Aorta (tissue), 5 donors: Measurements from ENCODE around the gene DNMT3A. TPM values are rescaled to one million over a fixed set of nuclear protein-coding genes. Genes with fewer than 3 reads are reported as not detected.

Experiments used
- ATAC-seq: fragments of 200-7000 bp; cut with Tn5 transposase; one replicate; pipeline ENCODE4 v1.9.1; 2022; ENCODE audit warnings: moderate library complexity; ENCODE audit not compliant: low FRiP score
- DNase-seq, 2 donors: peaks; one replicate each; pipeline ENCODE4 v3.0.0-alpha.2; 2020
- H3K27ac ChIP-seq, 2 donors: one replicate each; pipeline ENCODE4 v1.5.1; 2013; ENCODE audit warnings: low read length in 2 of 2, mild to moderate bottlenecking in 2 of 2, moderate library complexity in 2 of 2, control low read depth in 1 of 2, inconsistent platforms in 1 of 2, low read depth in 1 of 2
- H3K27me3 ChIP-seq, 2 donors: one replicate each; pipeline ENCODE4 v1.6.1; 2013; ENCODE audit warnings: control low read depth in 1 of 2, low read length in 1 of 2, mild to moderate bottlenecking in 1 of 2, moderate library complexity in 1 of 2; ENCODE audit not compliant: insufficient read depth in 2 of 2, control insufficient read depth in 1 of 2
- H3K36me3 ChIP-seq, 2 donors: one replicate each; pipeline ENCODE4 v1.6.1; 2013; ENCODE audit warnings: control low read depth in 1 of 2, low read length in 1 of 2, mild to moderate bottlenecking in 1 of 2; ENCODE audit not compliant: insufficient read depth in 2 of 2, control insufficient read depth in 1 of 2
- H3K4me1 ChIP-seq, 2 donors: one replicate each; pipeline ENCODE4 v1.6.1; 2013; ENCODE audit warnings: low read length in 2 of 2, control low read depth in 1 of 2, mild to moderate bottlenecking in 1 of 2, moderate library complexity in 1 of 2; ENCODE audit not compliant: insufficient read depth in 2 of 2, control insufficient read depth in 1 of 2
- H3K4me3 ChIP-seq, 2 donors: one replicate each; pipeline ENCODE4 v1.5.1; 2013; ENCODE audit warnings: low read length in 2 of 2, control low read depth in 1 of 2, mild to moderate bottlenecking in 1 of 2
- H3K9me3 ChIP-seq: one replicate; pipeline ENCODE4 v1.6.1; 2013; ENCODE audit warnings: mild to moderate bottlenecking, low read length; ENCODE audit not compliant: control insufficient read depth
- WGBS, 2 donors: extraction: QIAGEN DNeasy Blood & Tissue Kit; methylation state at CpG; one replicate each; pipeline ENCODE4 v1.1.7; 2013; 5-methylcytosine and 5-hydroxymethylcytosine counted together
- intact Hi-C, 2 donors: fragments of 100-400 bp; cut with DNase I; formaldehyde crosslinking; loops; one replicate each; pipeline versions ENCODE4 v1.14.2 to v1.15.0; 2022
- long read RNA-seq, 2 donors: library from polyadenylated mRNA; unstranded; transcript quantifications; one replicate each; pipeline ENCODE4 v2.0.0, GENCODE V29; 2020 to 2021
- polyA plus RNA-seq, 2 donors: library from polyadenylated mRNA; stranded (reverse); fragments of 200-250 nt; gene quantifications; one replicate each; pipeline ENCODE4 v1.2.3, GENCODE V29; 2013
- total RNA-seq, 2 donors: library from RNA; stranded (reverse); fragmentation: NEBNext Ultra II Directional; extraction: Animal tissue kit (Norgen Biotek cat#: 25700); gene quantifications; one replicate each; pipeline ENCODE4 v1.2.1, GENCODE V29; 2021
- donor health status: healthy with polysubstance abuse.
- donor health status: Bipolar disorder and iron deficiency.
- donor health status: DM: no; HTN: no; CAD: no.
- donor health status: DM: no; HTN: no; CAD: no.
- donor health status: DM: yes; HTN: yes; CAD: no.

DNMT3A gene
- 10 to 100 TPM; 32.5 to 48.2 TPM for total RNA-seq
- polyA plus RNA-seq = 10 to 100 TPM in 1 of 2 donors, 1 to 10 TPM in 1; 9.4 to 11.6 TPM
- long read RNA-seq, donor 1, partial matches to known transcripts = 8 of 28 reads
- long read RNA-seq, donor 1, other reads (novel, unspliced or antisense) = 16 of 28 reads
- long read RNA-seq, donor 2, full-length matches to known transcripts = 2 of 29 reads
- long read RNA-seq, donor 2, partial matches to known transcripts = 8 of 29 reads
- long read RNA-seq, donor 2, other reads (novel, unspliced or antisense) = 19 of 29 reads

DNA sequence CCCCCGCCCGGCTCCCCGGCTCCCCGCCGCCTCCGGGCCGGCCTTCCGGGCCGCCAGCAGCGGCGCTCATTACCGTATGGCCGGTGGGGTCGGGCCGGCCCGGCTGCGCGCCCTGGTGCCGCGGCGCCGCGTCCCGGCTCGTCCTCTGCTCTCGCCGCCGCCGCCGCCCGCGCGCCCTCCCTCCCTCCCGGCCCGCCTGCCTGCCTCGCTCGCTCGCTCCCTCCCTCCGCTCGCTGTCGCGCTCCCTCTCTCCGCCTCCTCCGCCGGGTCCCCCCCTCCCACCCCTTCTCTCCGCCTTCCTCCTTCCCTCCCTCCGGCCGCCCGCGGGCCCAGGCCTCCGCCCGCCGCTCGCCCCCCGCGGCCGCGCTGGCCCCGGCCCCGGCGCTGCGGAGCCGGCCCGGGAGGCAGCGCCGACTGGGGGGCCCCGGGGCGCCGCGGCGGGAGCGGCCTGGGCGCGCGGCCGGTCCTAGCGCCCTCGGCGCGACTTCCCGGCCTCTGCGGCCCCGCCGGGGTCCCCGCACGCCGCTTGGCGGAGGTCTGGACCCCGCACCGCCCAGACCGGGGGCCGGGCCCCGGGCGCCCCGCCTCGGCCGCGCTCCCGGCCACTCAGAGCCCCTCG is at the start of gene DNMT3A:
DNMT3A (minus strand) TSS at position 173 of the 619 bp plus-strand sequence. CDS start 27,941 bp downstream, outside the sequence.
- Histone ChIP-seq H3K27ac (peak within 1 kb of the TSS in 1 of 2 donors; percentile 42), H3K27me3 (no peaks in the 10 kb centered on the region), H3K4me3 (peak within 1 kb of the TSS; percentile 87 to 96), H3K4me1 (no peaks in the 10 kb centered on the region), H3K36me3 (no peaks in the 10 kb centered on the region), H3K9me3 (no peaks in the 10 kb centered on the region)
- DNase-seq (peak; percentile 83 to 91), ATAC-seq (peak; percentile 42)
- WGBS, 2 donors = 1% methylated on average over 29 to 100 of the region's 100 CpGs
- intact Hi-C loops = loop anchor here (2.0 to 5.0 kb wide), 4 partner anchors 35 to 180 kb away; no protein-coding TSS in a partner anchor

GRCh38 chr2:25389161-25389560 is 47.4 kb upstream of the DNMT3A start:
- ATAC-seq (peak; percentile 33), DNase-seq (no peak)
- Histone ChIP-seq H3K4me1 (no peaks in the 10 kb centered on the region), H3K36me3 (no peaks in the 10 kb centered on the region), H3K27me3 (no peaks in the 10 kb centered on the region), H3K27ac (no peak overlapping the region), H3K9me3 (no peaks in the 10 kb centered on the region), H3K4me3 (no peak overlapping the region)
- 94 to 95% methylated on average over 9 of the region's 9 CpGs for WGBS, 2 donors
- intact Hi-C loops = no loop called here

DNA sequence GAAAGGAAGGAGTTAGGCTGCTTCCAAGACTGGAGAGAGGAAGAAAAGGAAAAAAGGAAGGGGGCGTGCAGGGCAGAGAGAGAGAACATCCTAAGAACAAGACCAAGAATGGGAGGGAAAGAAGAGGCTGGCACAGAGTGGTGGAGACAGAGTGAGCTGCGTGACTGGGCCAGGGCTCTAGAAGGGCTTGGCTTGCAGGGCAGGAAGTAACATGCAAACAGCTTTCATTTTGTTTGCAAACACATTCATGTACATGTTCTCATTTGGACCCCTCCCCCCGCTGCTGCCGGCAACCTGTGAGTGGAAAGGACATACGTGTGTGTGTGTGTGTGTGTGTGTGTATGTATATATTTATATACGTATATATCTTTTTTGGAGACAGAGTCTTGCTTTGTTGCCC is 46.8 kb upstream of the DNMT3A start:
- Histone ChIP-seq H3K36me3 (no peaks in the 10 kb centered on the region), H3K27me3 (no peaks in the 10 kb centered on the region), H3K9me3 (no peaks in the 10 kb centered on the region), H3K4me1 (no peaks in the 10 kb centered on the region), H3K27ac (no peak overlapping the region), H3K4me3 (no peak overlapping the region)
- no peak for ATAC-seq
- DNase-seq = no peak
- intact Hi-C loops = no loop called here
- 93 to 94% methylated on average over 6 of the region's 6 CpGs for WGBS, 2 donors

GRCh38 chr2:25387876-25388449 is 46.2 kb upstream of the DNMT3A start:
- H3K36me3 ChIP-seq = no peaks in the 10 kb centered on the region
- ATAC-seq (no peak), DNase-seq (no peak)
- no peaks in the 10 kb centered on the region for H3K27me3 ChIP-seq
- H3K27ac ChIP-seq = no peak overlapping the region
- no peaks in the 10 kb centered on the region for H3K9me3 ChIP-seq
- H3K4me1 ChIP-seq = no peaks in the 10 kb centered on the region
- 90 to 93% methylated on average over 17 of the region's 17 CpGs for WGBS, 2 donors
- no peak overlapping the region for H3K4me3 ChIP-seq
- intact Hi-C loops = no loop called here

DNA sequence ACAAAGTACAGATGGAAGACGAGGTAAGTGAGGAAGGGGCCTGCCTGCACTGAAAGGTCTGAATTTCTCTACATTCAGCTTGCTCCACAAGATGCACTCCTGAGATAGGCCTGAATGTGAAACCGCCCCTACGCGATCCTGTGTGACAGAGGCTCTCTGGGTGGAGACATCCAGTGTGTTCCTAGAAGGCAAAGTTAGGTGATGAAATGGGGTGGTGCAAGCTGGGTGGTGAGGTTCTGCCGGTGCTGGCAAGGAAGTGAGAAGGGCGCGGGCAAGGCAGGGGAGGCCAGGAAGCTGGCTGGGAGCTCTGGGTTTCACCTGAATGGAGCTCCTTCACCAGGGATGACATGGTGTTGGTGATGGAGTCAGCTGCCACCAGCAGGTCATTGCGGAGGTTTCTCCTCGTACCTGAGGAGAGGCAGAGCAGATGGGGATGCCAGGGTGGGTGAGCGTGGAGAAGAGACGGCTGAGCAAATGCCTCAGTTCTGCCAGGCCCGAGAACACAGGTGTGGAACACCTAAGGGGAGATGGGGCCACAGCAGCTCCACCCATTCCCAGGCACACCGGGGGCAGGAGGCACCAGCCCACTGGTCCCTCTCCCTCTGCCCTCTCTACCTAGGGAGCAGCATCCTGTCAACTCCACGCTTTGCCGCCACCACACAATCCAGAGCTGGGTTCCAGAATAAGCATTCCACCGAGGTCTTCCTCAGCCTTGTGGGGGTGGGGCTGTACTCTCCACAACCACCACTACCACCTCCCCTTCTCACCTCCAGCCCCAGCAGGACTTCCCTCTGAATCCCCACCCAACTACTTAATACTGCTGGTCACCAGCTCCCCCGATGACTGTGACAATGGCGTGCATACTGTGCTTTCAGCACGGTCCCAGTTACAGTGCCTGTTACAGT is 45.5 kb upstream of the DNMT3A start:
- ATAC-seq = no peak
- Histone ChIP-seq H3K36me3 (no peaks in the 10 kb centered on the region), H3K9me3 (no peaks in the 10 kb centered on the region), H3K4me3 (no peak overlapping the region), H3K4me1 (no peaks in the 10 kb centered on the region), H3K27me3 (no peaks in the 10 kb centered on the region), H3K27ac (no peak overlapping the region)
- intact Hi-C loops = no loop called here
- no peak for DNase-seq
- 91 to 93% methylated on average over 19 of the region's 19 CpGs for WGBS, 2 donors

GRCh38 chr2:25385910-25386309 is 44.2 kb upstream of the DNMT3A start:
- DNase-seq (no peak), ATAC-seq (no peak)

DNA sequence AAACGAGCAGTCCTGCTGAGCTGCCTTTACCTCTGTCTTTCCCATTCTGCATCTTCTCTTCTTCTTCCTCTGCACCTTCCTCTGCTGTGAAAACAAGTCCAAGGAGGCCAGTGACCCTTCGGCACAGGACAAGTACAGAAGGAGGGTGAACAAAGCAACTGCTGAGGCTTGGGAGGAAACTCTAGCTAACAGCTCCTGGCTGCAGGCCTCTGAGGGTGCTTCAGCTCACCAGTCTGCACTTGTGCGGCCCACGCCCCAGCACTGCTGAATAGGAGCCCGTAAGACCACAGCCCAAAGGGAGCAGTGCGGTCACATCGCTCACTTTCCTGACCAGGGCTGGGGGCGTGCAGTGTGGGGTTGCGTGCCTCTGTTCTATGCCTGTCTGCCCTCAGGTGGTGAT is 42.1 kb upstream of the DNMT3A start:
- 96 to 98% methylated on average over 9 of the region's 9 CpGs for WGBS, 2 donors
- Histone ChIP-seq H3K36me3 (no peaks in the 10 kb centered on the region), H3K27me3 (no peaks in the 10 kb centered on the region), H3K9me3 (no peaks in the 10 kb centered on the region), H3K4me3 (no peak overlapping the region), H3K4me1 (no peaks in the 10 kb centered on the region), H3K27ac (no peak overlapping the region)
- intact Hi-C loops = no loop called here
- DNase-seq (peak in 1 of 2 donors; percentile 14), ATAC-seq (no peak)

More at GRCh38 chr2:25385910-25386309, 44.2 kb upstream of the DNMT3A start:
- intact Hi-C loops = no loop called here
- WGBS, 2 donors = 78 to 93% methylated on average over 8 of the region's 8 CpGs
- H3K4me1 ChIP-seq = no peaks in the 10 kb centered on the region
- H3K27ac ChIP-seq = no peak overlapping the region
- H3K36me3 ChIP-seq = no peaks in the 10 kb centered on the region
- no peaks in the 10 kb centered on the region for H3K9me3 ChIP-seq
- H3K4me3 ChIP-seq = no peak overlapping the region
- no peaks in the 10 kb centered on the region for H3K27me3 ChIP-seq

- ATAC-seq (no peak), DNase-seq (peak in 1 of 2 donors; percentile 28)
- 92% methylated on average over 7 of the region's 7 CpGs for WGBS, 2 donors
- Histone ChIP-seq H3K9me3 (no peaks in the 10 kb centered on the region), H3K4me1 (no peaks in the 10 kb centered on the region), H3K27ac (no peak overlapping the region), H3K36me3 (no peaks in the 10 kb centered on the region), H3K4me3 (no peak overlapping the region), H3K27me3 (no peaks in the 10 kb centered on the region)
- intact Hi-C loops = no loop called here
Observed at GRCh38 chr2:25381502-25381901, 39.8 kb upstream of the DNMT3A start.
